ENCODE measurements around the gene ANKRD9. TPM values are rescaled to one million over a fixed set of nuclear protein-coding genes. Genes with fewer than 3 reads are reported as not detected.
A peak's percentile ranks its signal among the peaks of the same experiment; 100 is the strongest.

Gene ANKRD9
- total and polyA plus RNA-seq, 2 experiments from 2014 or later: 17.3 to 95.9 TPM

GRCh38 chr14:102503641-102504327 is 5.8 kb downstream of the ANKRD9 start:
- ATAC-seq (no peak), DNase-seq (ENCODE audit: low spot score) (no peak)
- Mint-ChIP-seq H3K27ac (no peak overlapping the region), H3K4me1 (peaks cover 8% of the 10 kb centered on the region), H3K36me3 (ENCODE audit: low read depth) (peaks cover 10% of the 10 kb centered on the region; the same call in 2 of the 3 replicates), H3K27me3 (ENCODE audit: insufficient read depth, low read depth, poor library complexity) (peaks cover 7% of the 10 kb centered on the region), H3K9me3 (no peaks in the 10 kb centered on the region), H3K4me3 (no peak overlapping the region)
- Histone ChIP-seq H3K4me1 (ENCODE audit: insufficient read depth) (no peaks in the 10 kb centered on the region), H2AFZ (no peak overlapping the region), H3K79me2 (replicated peaks; ENCODE audit: insufficient read depth) (no peaks in the 10 kb centered on the region), H3K27me3 (ENCODE audit: insufficient read depth) (peaks cover 8% of the 10 kb centered on the region; the same call in 1 of the 2 replicates), H3K27ac (ENCODE audit: low read depth) (peak overlapping the region; percentile 63; the same call in 1 of the 2 replicates), H4K20me1 (replicated peaks; ENCODE audit: insufficient read depth) (peaks cover 4% of the 10 kb centered on the region; the same call in 1 of the 2 replicates), H3F3A (replicated peaks; ENCODE audit: low read depth) (peaks cover 16% of the 10 kb centered on the region), H3K36me3 (ENCODE audit: insufficient read depth) (0 out of 2 replicates have a peak, but pooled peaks cover 2% of the 10 kb centered on the region), H3K4me3 (no peak overlapping the region), H3K9me2 (ENCODE audit: insufficient read depth) (no peaks in the 10 kb centered on the region), H3K4me2 (no peak overlapping the region)
- no peak for TF ChIP-seq EZH2 (IDR thresholded peaks at IDR 0.05; ENCODE audit: low read depth, unreplicated experiment)
- TF ChIP-seq ETS1 (IDR thresholded peaks at IDR 0.05): no peak
- TF ChIP-seq CREB1 (CRISPR knock-in tag; IDR thresholded peaks at IDR 0.05; ENCODE audit: low read depth): no peak
- TF ChIP-seq POLR2AphosphoS5 (IDR thresholded peaks at IDR 0.05; ENCODE audit: low read depth): no peak
- TF ChIP-seq STAT1 (IDR thresholded peaks at IDR 0.05; ENCODE audit: unreplicated experiment): no peak
- TF ChIP-seq ZNF114 (CRISPR knock-in tag; IDR thresholded peaks at IDR 0.05): no peak
- no peak for TF ChIP-seq ZNF331 (CRISPR knock-in tag; IDR thresholded peaks at IDR 0.05; ENCODE audit: low read depth)
- no peak for TF ChIP-seq REST (IDR thresholded peaks at IDR 0.05; ENCODE audit: unreplicated experiment)
- TF ChIP-seq NANOG (IDR thresholded peaks at IDR 0.05; ENCODE audit: borderline replicate concordance): no peak
- TF ChIP-seq ZNF462 (CRISPR knock-in tag; IDR thresholded peaks at IDR 0.05): no peak
- TF ChIP-seq JUNB (IDR thresholded peaks at IDR 0.05; ENCODE audit: unreplicated experiment): no peak
- TF ChIP-seq EZH2phosphoT487 (IDR thresholded peaks at IDR 0.05; ENCODE audit: unreplicated experiment): no peak
- no peak for TF ChIP-seq CTCF (conservative IDR thresholded peaks at IDR 0.05; ENCODE audit: low read depth in 2 of 2)

Data from GM23338 (cell line).